Panc1 (cell line): ENCODE measurements around the gene SPATA21.
"Not testable (repeated sequence)": the region's sequence is repeated elsewhere in the genome, so short reads cannot be mapped to it uniquely, and the experiment has no call there.

Experiments used
- REST ChIP-seq, 2 experiments: IDR thresholded peaks; 2 replicates each; pipeline ENCODE4 v1.6.1; 2011 to 2012; ENCODE audit warnings: low read depth in 2 of 2, control low read depth in 1 of 2, low read length in 1 of 2, mild to moderate bottlenecking in 1 of 2, moderate library complexity in 1 of 2; ENCODE audit not compliant: insufficient read depth in 1 of 2
- SIN3A ChIP-seq: IDR thresholded peaks from 2 replicates; pipeline ENCODE4 v1.6.1; 2012; ENCODE audit warnings: low read depth, mild to moderate bottlenecking, low read length, moderate library complexity, borderline replicate concordance; ENCODE audit not compliant: insufficient read depth
- TCF7L2 ChIP-seq: IDR thresholded peaks from 2 replicates; pipeline ENCODE4 v1.6.1; 2011; ENCODE audit warnings: mild to moderate bottlenecking, low read depth, low read length, inconsistent platforms
- TF ChIP-seq, protein P1 (sequence below): fragments of 450-650 bp; IDR thresholded peaks from 2 replicates; pipeline ENCODE4 v1.5.1; 2017; ENCODE audit warnings: mild to moderate bottlenecking

- TF ChIP-seq REST (IDR thresholded peaks at IDR 0.05; ENCODE audit: insufficient read depth in 1 of 2, low read depth in 2 of 2, low read length in 1 of 2); TCF7L2; SIN3A: not testable (repeated sequence)
- TF ChIP-seq, protein P1, sequence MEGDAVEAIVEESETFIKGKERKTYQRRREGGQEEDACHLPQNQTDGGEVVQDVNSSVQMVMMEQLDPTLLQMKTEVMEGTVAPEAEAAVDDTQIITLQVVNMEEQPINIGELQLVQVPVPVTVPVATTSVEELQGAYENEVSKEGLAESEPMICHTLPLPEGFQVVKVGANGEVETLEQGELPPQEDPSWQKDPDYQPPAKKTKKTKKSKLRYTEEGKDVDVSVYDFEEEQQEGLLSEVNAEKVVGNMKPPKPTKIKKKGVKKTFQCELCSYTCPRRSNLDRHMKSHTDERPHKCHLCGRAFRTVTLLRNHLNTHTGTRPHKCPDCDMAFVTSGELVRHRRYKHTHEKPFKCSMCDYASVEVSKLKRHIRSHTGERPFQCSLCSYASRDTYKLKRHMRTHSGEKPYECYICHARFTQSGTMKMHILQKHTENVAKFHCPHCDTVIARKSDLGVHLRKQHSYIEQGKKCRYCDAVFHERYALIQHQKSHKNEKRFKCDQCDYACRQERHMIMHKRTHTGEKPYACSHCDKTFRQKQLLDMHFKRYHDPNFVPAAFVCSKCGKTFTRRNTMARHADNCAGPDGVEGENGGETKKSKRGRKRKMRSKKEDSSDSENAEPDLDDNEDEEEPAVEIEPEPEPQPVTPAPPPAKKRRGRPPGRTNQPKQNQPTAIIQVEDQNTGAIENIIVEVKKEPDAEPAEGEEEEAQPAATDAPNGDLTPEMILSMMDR: not testable (repeated sequence)
These were observed 17.7 kb upstream of the SPATA21 start for GRCh38 chr1:16454909-16455308.
